DND-41 (cell line): Measurements from ENCODE around the gene OR14A16.

Experiments
- ATAC-seq: fragments of 200-7000 bp; cut with Tn5 transposase; 3 replicates; pipeline ENCODE4 v1.9.1; 2021; ENCODE audit warnings: low read depth; ENCODE audit not compliant: insufficient read depth
- DNase-seq: peaks from one replicate; pipeline ENCODE4 v3.0.0-alpha.2; 2020
- H2AFZ ChIP-seq: 2 replicates; pipeline ENCODE4 v1.6.0; 2012; ENCODE audit warnings: low read depth, low read length
- H3K27ac ChIP-seq: 2 replicates; pipeline ENCODE4 v1.5.1; 2012; ENCODE audit warnings: low read length, inconsistent platforms
- H3K27me3 ChIP-seq: fragments of 200-600 bp; sonication (generic); 2 replicates; pipeline ENCODE4 v1.6.0; 2012; ENCODE audit warnings: low read length, mild to moderate bottlenecking, inconsistent platforms; ENCODE audit not compliant: insufficient read depth, poor library complexity
- H3K36me3 ChIP-seq: 2 replicates; pipeline ENCODE4 v1.5.1; 2012; ENCODE audit warnings: low read length, inconsistent platforms; ENCODE audit not compliant: insufficient read depth
- H3K4me1 ChIP-seq: 2 replicates; pipeline ENCODE4 v1.5.1; 2012; ENCODE audit warnings: mild to moderate bottlenecking, low read length; ENCODE audit not compliant: insufficient read depth
- H3K4me2 ChIP-seq: 2 replicates; pipeline ENCODE4 v1.6.0; 2012; ENCODE audit warnings: mild to moderate bottlenecking, moderate library complexity, low read length, inconsistent platforms; ENCODE audit not compliant: insufficient read depth
- H3K4me3 ChIP-seq, 2 experiments: fragments of 200-600 bp in 1 of 2; shearing (Covaris generic) in 1 of 2; 2 replicates each; pipeline ENCODE4 v1.5.1; 2012 to 2016; ENCODE audit warnings: inconsistent platforms in 2 of 2, low read length in 2 of 2, mild to moderate bottlenecking in 2 of 2, low read depth in 1 of 2, moderate library complexity in 1 of 2
- H3K79me2 ChIP-seq: 2 replicates; pipeline ENCODE4 v1.6.0; 2012; ENCODE audit warnings: low read length, inconsistent platforms; ENCODE audit not compliant: insufficient read depth
- H3K9ac ChIP-seq: 2 replicates; pipeline ENCODE4 v1.6.0; 2012; ENCODE audit warnings: low read depth, mild to moderate bottlenecking, inconsistent platforms, low read length, moderate library complexity
- H3K9me3 ChIP-seq: 2 replicates; pipeline ENCODE4 v1.5.1; 2012; ENCODE audit warnings: low read length, moderate library complexity, mild to moderate bottlenecking, inconsistent platforms; ENCODE audit not compliant: insufficient read depth, severe bottlenecking
- H4K20me1 ChIP-seq: 2 replicates; pipeline ENCODE4 v1.6.0; 2012; ENCODE audit warnings: low read length; ENCODE audit not compliant: insufficient read depth
- EZH2 ChIP-seq: IDR thresholded peaks from 3 replicates; pipeline ENCODE4 v1.6.1; 2012; ENCODE audit warnings: borderline replicate concordance, low read depth, mild to moderate bottlenecking, moderate library complexity, low read length, inconsistent platforms; ENCODE audit not compliant: severe bottlenecking
- TF ChIP-seq, protein P1 (sequence below): IDR thresholded peaks from 2 replicates; pipeline ENCODE4 v1.5.1; 2012; ENCODE audit warnings: borderline replicate concordance, low read length, moderate library complexity, mild to moderate bottlenecking; ENCODE audit not compliant: poor library complexity, severe bottlenecking; ENCODE audit errors: extremely low read depth

Gene OR14A16

DNA sequence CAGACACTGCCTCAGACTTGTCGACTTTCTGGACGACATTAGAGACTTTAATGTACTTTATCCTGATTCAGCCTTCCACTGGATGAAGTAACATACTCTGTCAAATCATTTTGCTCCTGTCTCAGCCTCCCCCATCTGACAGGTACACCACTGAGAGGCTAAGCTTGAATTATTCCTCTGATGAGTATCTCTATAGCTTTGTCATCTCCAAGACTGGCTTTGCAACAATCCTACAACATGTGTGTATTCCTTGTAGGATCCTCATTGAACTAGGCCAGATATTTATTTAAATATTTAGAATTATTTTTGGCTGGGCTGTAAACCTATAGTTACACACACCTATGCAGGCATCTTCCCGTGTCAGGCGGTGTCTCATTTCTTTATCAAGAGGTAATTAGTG lies 32.0 kb upstream of the OR14A16 start:
- Histone ChIP-seq H3K27me3 (peaks cover 2% of the 10 kb centered on the region), H4K20me1 (no peaks in the 10 kb centered on the region), H3K79me2 (no peaks in the 10 kb centered on the region), H3K4me2 (no peak overlapping the region), H3K4me3 (no peak overlapping the region), H3K36me3 (no peaks in the 10 kb centered on the region), H3K4me1 (no peaks in the 10 kb centered on the region), H3K9ac (no peak overlapping the region), H3K27ac (no peak overlapping the region), H3K9me3 (no peaks in the 10 kb centered on the region), H2AFZ (no peak overlapping the region)
- ATAC-seq (no peak), DNase-seq (no peak)
- TF ChIP-seq EZH2: no peak
- TF ChIP-seq, protein P1, sequence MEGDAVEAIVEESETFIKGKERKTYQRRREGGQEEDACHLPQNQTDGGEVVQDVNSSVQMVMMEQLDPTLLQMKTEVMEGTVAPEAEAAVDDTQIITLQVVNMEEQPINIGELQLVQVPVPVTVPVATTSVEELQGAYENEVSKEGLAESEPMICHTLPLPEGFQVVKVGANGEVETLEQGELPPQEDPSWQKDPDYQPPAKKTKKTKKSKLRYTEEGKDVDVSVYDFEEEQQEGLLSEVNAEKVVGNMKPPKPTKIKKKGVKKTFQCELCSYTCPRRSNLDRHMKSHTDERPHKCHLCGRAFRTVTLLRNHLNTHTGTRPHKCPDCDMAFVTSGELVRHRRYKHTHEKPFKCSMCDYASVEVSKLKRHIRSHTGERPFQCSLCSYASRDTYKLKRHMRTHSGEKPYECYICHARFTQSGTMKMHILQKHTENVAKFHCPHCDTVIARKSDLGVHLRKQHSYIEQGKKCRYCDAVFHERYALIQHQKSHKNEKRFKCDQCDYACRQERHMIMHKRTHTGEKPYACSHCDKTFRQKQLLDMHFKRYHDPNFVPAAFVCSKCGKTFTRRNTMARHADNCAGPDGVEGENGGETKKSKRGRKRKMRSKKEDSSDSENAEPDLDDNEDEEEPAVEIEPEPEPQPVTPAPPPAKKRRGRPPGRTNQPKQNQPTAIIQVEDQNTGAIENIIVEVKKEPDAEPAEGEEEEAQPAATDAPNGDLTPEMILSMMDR: no peak

DNA sequence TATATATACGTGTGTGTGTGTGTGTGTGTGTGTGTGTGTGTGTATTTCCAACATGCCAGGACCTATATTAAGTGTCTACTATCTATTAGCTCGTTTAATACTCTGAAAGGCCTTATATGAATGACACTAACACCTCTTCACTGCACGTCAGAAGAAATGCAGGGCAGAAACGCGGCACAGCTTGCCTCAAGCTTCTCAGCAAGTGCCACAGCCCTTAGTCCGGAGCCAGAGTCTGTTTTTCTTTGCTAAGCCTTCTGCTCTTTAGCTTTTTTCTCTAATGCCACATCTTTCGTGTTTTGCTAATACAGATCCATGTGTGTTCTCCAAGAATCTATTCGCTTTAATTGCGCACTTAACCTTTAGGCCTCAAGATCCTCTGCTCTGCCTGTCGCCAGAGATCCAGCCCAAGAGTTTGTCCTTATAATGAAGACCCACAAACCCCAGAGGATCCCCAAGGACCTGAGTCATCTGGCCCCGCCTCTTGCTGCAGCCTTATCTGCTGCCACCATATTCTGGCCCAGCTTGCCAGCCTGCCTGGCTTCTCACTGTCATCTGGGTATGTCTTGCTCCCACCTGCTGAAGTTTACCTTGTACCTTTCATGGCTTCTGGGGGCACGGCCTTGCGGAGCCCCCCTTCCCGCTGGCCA lies 31.1 kb upstream of the OR14A16 start:
- TF ChIP-seq, protein P1: no peak
- TF ChIP-seq EZH2: no peak
- no peaks in the 10 kb centered on the region for H3K4me1 ChIP-seq
- H3K79me2 ChIP-seq: no peaks in the 10 kb centered on the region
- DNase-seq (no peak), ATAC-seq (no peak)
- no peaks in the 10 kb centered on the region for H3K36me3 ChIP-seq
- no peak overlapping the region for H3K27ac ChIP-seq
- no peaks in the 10 kb centered on the region for H4K20me1 ChIP-seq
- H3K27me3 ChIP-seq: peaks cover 2% of the 10 kb centered on the region
- H2AFZ ChIP-seq: no peak overlapping the region
- no peak overlapping the region for H3K4me3 ChIP-seq
- H3K4me2 ChIP-seq: no peak overlapping the region
- H3K9me3 ChIP-seq: no peaks in the 10 kb centered on the region
- no peak overlapping the region for H3K9ac ChIP-seq

DNA sequence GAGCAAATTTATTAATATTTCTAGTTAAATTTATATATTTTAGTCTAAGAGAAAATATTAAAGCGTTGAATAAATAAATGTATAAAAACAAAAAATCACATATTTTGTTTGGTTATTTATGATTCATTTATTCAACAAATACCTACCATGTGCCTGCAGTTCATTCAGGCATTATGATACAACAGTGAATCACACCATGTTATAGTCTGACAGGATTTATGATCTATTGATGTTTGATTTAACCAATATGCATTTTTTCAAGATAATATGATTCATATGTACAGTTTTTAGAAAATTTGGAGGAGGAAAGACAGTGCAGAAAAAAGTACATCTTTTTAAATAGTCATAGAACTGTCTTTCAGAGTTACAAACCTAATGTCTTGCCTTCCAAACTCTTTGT lies 25.7 kb upstream of the OR14A16 start:
- H2AFZ ChIP-seq: no peak overlapping the region
- H3K9me3 ChIP-seq: no peaks in the 10 kb centered on the region
- H3K36me3 ChIP-seq: no peaks in the 10 kb centered on the region
- H3K4me2 ChIP-seq: no peak overlapping the region
- H3K79me2 ChIP-seq: no peaks in the 10 kb centered on the region
- no peak overlapping the region for H3K27ac ChIP-seq
- no peak overlapping the region for H3K4me3 ChIP-seq
- no peak overlapping the region for H3K9ac ChIP-seq
- no peaks in the 10 kb centered on the region for H4K20me1 ChIP-seq
- H3K27me3 ChIP-seq: peaks cover 2% of the 10 kb centered on the region
- ATAC-seq (no peak), DNase-seq (no peak)
- no peaks in the 10 kb centered on the region for H3K4me1 ChIP-seq
- TF ChIP-seq, protein P1: no peak

DNA sequence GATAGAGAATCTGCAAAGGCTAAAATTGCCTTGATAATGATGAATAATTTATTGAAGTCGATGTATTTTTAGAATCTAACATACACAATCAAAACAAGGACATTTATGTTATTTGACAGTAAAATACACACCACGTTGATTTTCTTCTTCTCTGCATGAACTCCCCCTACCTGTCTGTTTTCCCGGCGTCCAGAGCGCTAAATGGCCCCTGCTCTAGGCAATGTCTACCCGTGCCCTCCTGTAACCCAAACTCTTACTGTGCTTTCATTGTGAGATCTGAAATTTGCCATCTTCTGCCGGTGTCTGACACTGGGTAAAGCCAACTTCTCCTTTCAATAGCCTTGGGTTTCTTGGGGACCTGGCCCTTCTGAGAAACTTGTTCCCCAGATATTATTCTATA lies 24.4 kb upstream of the OR14A16 start:
- H3K9me3 ChIP-seq: no peaks in the 10 kb centered on the region
- H3K27ac ChIP-seq: no peak overlapping the region
- no peak overlapping the region for H3K4me2 ChIP-seq
- ATAC-seq: no peak
- TF ChIP-seq EZH2: no peak
- TF ChIP-seq, protein P1: no peak
- no peaks in the 10 kb centered on the region for H4K20me1 ChIP-seq
- H3K9ac ChIP-seq: no peak overlapping the region
- no peak overlapping the region for H3K4me3 ChIP-seq
- no peaks in the 10 kb centered on the region for H3K4me1 ChIP-seq
- no peaks in the 10 kb centered on the region for H3K79me2 ChIP-seq
- no peaks in the 10 kb centered on the region for H3K36me3 ChIP-seq
- peaks cover 2% of the 10 kb centered on the region for H3K27me3 ChIP-seq
- H2AFZ ChIP-seq: no peak overlapping the region
- no peak for DNase-seq
